LHCN-M2 (cell line): ENCODE measurements around the gene SLC38A10. TPM values are rescaled to one million over a fixed set of nuclear protein-coding genes. Genes with fewer than 3 reads are reported as not detected.

ENCODE experiments used
- DNase-seq: peaks from one replicate; pipeline ENCODE4 v3.0.0-alpha.2; 2012; ENCODE audit warnings: low read depth
- total RNA-seq: library from RNA; depleted of rRNA; stranded (reverse); fragments of >200 nt; gene quantifications from 2 replicates; pipeline ENCODE4 v1.2.3, GENCODE V29; 2014

The SLC38A10 gene
- total RNA-seq, 1 experiment from 2014 or later: 81.5 TPM

- no peak for DNase-seq
Observed at GRCh38 chr17:81209141-81209540, 86.0 kb downstream of the SLC38A10 start.

- DNase-seq: no peak
Observed at GRCh38 chr17:81208651-81209050, 86.5 kb downstream of the SLC38A10 start.

GRCh38 chr17:81207610-81208581, 87.2 kb downstream of the SLC38A10 start:
- peak; percentile 30 for DNase-seq

DNA sequence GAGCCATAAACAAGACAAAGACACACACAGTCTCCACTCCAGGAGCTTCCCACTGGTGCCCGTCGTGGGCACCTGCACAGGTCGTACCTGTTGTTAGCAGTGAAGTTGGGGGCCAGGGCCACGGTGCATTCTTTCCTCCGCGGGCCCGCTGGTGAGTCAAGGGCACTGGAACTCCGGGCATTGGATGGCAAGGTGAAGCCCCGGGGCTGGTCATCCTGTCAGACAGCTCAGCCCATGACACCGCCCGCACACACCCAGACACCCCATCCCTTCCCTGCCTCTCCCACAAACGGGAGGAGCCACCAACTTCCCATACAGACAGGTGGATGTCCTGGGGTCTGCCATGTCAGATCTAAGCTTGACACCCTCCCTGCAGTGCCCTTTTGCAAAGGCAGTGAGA, 88.5 kb downstream of the SLC38A10 start:
- DNase-seq: no peak

- DNase-seq: no peak
Observed at GRCh38 chr17:81206166-81206565, 88.9 kb downstream of the SLC38A10 start.

DNA sequence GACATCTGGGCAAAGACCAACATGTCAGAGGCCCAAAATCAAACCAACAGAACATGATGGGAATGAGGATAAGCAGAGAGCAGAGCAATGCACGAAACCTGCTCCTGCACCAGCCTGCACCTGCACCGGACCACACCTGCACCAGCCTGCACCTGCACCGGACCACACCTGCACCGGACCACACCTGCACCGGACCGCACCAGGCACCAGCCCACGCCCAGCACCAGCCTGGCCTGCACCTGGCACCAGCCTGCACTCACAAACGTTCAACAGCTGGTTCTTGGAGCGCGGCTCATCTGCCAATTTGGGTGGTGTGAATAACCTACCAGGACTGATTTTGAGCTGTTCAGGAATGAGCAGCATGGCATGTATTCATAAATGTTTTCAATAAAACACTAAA, 90.5 kb downstream of the SLC38A10 start:
- no peak for DNase-seq

GRCh38 chr17:81203136-81203535, 92.0 kb downstream of the SLC38A10 start:
- no peak for DNase-seq

DNA sequence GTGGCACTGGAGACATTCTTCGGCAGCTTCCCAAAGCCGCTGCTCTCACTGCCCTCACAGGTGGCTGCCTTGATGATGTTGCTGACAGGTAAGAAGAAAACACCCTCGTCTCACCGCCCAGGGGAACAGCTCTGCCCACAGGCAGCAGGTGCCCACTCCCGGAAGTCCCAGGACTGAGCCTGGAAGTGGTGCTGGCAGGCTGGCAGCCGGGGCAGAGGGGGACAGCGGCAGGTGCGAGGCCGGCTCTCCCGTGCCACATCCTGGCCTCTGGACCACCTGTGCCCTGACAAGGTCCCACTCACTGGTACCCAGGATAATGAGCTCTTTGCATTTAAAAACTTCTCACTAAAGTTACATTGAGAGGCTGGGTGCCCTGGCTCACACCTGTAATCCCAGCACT, 92.8 kb downstream of the SLC38A10 start:
- DNase-seq: no peak

DNA sequence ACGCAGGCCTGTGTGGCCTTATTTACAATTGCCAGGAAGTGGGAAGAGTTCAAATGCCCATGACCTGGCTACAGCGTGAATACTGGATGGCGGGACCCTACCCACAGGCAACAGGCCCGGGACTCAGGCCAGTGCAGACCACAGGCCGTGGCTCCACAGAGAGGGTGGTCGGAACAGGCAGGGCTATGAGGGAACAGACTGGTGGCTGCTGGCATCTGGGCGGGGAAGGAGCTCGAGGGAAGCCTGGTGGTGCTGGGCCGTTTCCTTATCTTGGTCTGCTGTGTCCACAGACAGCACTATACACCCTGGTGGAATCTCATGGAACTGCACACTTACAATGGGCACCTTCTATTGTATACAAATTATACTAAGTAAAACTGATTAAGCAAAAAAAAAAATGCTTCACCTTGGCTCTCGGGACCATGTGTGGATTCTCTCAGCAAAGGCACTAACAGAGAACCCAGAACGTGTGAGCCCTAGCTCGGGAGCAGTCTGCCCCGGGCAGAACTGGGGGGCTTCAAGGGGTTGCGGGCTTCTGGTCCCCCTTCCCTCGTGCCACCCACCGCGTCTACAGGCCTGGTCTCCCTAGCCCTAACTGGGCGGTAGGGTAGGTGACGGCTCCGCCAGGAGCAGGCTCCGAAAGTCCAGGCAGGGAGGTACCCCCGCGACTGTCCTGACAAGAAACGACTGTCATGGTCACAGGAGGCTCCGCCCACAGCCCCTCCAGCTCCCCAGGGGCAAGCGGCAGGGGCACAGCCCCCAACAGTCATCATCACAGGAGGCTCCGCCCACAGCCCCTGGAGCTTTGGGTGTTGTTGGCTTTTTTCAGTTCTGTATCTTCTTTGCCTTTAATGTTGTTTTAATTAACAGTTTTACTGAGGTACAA, 94.2 kb downstream of the SLC38A10 start:
- DNase-seq: peak; percentile 55

DNA sequence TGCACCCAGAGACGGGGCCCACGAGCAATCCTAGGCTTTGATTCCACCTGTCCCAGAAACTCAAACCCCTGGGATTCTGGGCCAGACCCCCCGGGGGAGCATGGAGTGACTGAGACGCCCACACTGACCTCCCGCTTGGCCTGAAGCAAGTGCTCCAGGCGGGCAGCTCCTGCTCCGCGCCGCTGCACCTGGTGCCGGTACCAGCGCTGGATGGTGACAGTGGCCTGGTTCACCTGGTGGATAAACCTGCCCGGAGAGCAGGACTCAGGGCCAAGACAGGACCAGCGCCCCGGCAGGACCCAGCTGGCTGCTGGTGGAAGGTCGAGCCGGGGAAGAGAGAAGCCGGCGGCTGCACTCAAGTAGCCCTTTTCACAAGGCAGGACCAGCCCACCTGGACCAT, 94.9 kb downstream of the SLC38A10 start:
- no peak for DNase-seq

GRCh38 chr17:81199482-81199830, 95.7 kb downstream of the SLC38A10 start:
- DNase-seq: no peak

DNA sequence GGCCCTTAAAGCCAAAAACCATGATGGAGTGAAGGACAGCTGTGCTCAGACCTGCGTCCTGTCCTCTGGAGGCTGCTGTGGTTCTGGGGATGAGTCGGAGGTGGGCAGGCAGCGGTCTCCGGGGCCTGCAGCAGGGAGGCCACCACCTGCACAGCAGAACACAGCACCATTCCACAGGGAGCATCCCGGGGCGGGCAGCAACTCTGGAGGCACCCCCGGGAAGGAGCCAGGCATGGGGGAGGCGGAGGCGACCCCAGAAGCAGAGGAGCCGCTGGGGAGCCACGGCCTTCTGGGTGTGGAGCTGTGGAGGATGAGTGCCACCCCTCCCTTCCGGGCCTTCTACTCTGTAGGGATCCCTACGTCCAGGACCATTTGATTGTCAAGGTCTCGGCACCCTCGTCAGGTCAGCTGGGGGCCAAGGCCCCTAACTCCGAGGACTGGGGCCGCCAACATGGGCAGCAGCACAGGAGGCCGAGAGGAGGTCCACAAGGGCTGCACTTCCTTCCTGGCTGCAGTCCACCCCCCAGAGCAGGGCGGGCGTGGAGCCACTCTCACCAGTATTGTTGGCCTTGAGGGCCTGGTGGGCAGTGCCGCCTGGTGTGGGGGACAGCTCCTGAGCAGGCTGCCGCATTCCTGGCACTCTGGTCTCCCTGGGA, 96.2 kb downstream of the SLC38A10 start:
- peak; percentile 10 for DNase-seq

GRCh38 chr17:81197831-81198490, 97.1 kb downstream of the SLC38A10 start:
- DNase-seq: no peak

GRCh38 chr17:81197409-81197795, 97.7 kb downstream of the SLC38A10 start:
- no peak for DNase-seq

GRCh38 chr17:81196505-81197408, 98.3 kb downstream of the SLC38A10 start:
- DNase-seq: no peak

DNA sequence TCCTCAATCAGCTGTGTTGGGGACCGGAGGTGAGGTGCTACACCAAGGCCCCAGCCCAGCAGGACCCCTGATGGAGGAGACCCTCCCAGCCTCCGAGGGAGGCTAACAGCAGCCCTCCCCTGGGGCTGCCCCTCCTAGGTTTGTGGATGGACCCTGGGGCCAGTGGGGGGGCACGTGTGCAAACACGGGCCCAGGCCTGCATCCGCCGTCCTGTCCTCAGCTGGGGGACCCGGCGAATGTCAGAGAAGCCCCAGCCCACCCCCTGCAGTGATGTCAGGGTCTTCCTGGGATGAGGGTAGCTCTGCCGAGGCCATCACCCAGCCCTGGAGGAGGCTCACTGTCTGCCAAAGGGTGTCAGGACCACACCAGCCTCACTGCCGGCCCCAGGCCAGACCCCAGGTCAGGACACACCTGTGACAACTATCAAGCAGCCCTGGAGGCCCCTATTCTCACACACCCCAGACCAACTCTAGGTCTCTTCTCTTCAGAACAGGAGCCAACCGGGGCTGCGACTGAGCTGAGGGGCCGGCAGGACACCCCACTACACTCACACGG, 99.1 kb downstream of the SLC38A10 start:
- no peak for DNase-seq
